HepG2 (cell line): Measurements from ENCODE around the gene DAPK1. TPM values are rescaled to one million over a fixed set of nuclear protein-coding genes. Genes with fewer than 3 reads are reported as not detected.

ENCODE experiments used
- ATRX ChIP-seq: sonication (generic); formaldehyde crosslinking; IDR thresholded peaks from 2 replicates; pipeline ENCODE4 v1.4.0; 2020; ENCODE audit warnings: missing genetic modification reagents, borderline replicate concordance
- CREM ChIP-seq, 2 experiments: sonication (generic) in 1 of 2; formaldehyde crosslinking in 1 of 2; IDR thresholded peaks; 2 replicates each; pipeline versions ENCODE4 v1.4.0 to v1.6.1; 2016 to 2020; ENCODE audit warnings: antibody characterized with exemption in 1 of 2, mild to moderate bottlenecking in 1 of 2, missing genetic modification reagents in 1 of 2
- FIP1L1 ChIP-seq: fragments of 200-400 bp; formaldehyde crosslinking; IDR thresholded peaks from 2 replicates; pipeline ENCODE4 v1.6.1; 2018; ENCODE audit warnings: low read depth, mild to moderate bottlenecking, low read length, moderate library complexity, borderline replicate concordance; ENCODE audit not compliant: insufficient read depth
- GPBP1L1 ChIP-seq: sonication (generic); formaldehyde crosslinking; IDR thresholded peaks from 2 replicates; pipeline ENCODE4 v1.5.0; 2020; ENCODE audit warnings: mild to moderate bottlenecking, missing genetic modification reagents
- GPN1 ChIP-seq: sonication (generic); formaldehyde crosslinking; IDR thresholded peaks from 2 replicates; pipeline ENCODE4 v1.5.1; 2020; ENCODE audit warnings: missing genetic modification reagents, borderline replicate concordance
- HHEX ChIP-seq: IDR thresholded peaks from 2 replicates; pipeline ENCODE4 v1.6.1; 2016; ENCODE audit warnings: control low read depth
- HNF1A ChIP-seq, 2 experiments: sonication (generic) in 1 of 2; formaldehyde crosslinking in 1 of 2; IDR thresholded peaks; 2 replicates each; pipeline versions ENCODE4 v1.4.0 to v1.6.1; 2016 to 2020; ENCODE audit warnings: borderline replicate concordance in 1 of 2, low read depth in 1 of 2, mild to moderate bottlenecking in 1 of 2, missing genetic modification reagents in 1 of 2
- HNF4A ChIP-seq: sonication (generic); formaldehyde crosslinking; IDR thresholded peaks from 2 replicates; pipeline ENCODE4 v1.4.0; 2020; ENCODE audit warnings: missing genetic modification reagents
- IKZF4 ChIP-seq: sonication (generic); formaldehyde crosslinking; IDR thresholded peaks from 2 replicates; pipeline ENCODE4 v1.5.1; 2020; ENCODE audit warnings: borderline replicate concordance, mild to moderate bottlenecking, low read depth, missing genetic modification reagents; ENCODE audit errors: not compliant biosample characterization
- KDM5B ChIP-seq: sonication (generic); formaldehyde crosslinking; IDR thresholded peaks from 2 replicates; pipeline ENCODE4 v1.4.0; 2020; ENCODE audit warnings: missing genetic modification reagents, mild to moderate bottlenecking, borderline replicate concordance
- SOX13 ChIP-seq, 3 experiments: fragments of 450-650 bp in 1 of 3; sonication (generic) in 1 of 3; formaldehyde crosslinking in 1 of 3; IDR thresholded peaks in 2 of 3; conservative IDR thresholded peaks in 1 of 3; 2 replicates each; pipeline versions ENCODE4 v1.5.0 to v1.6.1; 2016 to 2020; ENCODE audit warnings: antibody characterized with exemption in 1 of 3, mild to moderate bottlenecking in 1 of 3, missing compliant biosample characterization in 1 of 3, missing genetic modification reagents in 1 of 3, moderate library complexity in 1 of 3
- THRA ChIP-seq: sonication (generic); formaldehyde crosslinking; IDR thresholded peaks from 2 replicates; pipeline ENCODE4 v1.4.0; 2020; ENCODE audit warnings: missing genetic modification reagents, borderline replicate concordance
- ZBTB38 ChIP-seq: sonication (generic); formaldehyde crosslinking; IDR thresholded peaks from 2 replicates; pipeline ENCODE4 v1.5.1; 2020; ENCODE audit warnings: mild to moderate bottlenecking, missing genetic modification reagents
- ZNF441 ChIP-seq: sonication (generic); formaldehyde crosslinking; IDR thresholded peaks from 2 replicates; pipeline ENCODE4 v1.7.0; 2021; ENCODE audit warnings: missing genetic modification reagents, borderline replicate concordance
- ZNF773 ChIP-seq: sonication (generic); formaldehyde crosslinking; IDR thresholded peaks from 2 replicates; pipeline ENCODE4 v1.4.0; 2020; ENCODE audit warnings: missing genetic modification reagents, borderline replicate concordance
- ZNF883 ChIP-seq: sonication (generic); formaldehyde crosslinking; IDR thresholded peaks from 2 replicates; pipeline ENCODE4 v1.5.1; 2020; ENCODE audit warnings: mild to moderate bottlenecking, missing genetic modification reagents; ENCODE audit errors: not compliant biosample characterization
- ZZZ3 ChIP-seq: sonication (generic); formaldehyde crosslinking; IDR thresholded peaks from 2 replicates; pipeline ENCODE4 v1.4.0; 2020; ENCODE audit warnings: missing genetic modification reagents, mild to moderate bottlenecking, borderline replicate concordance
- polyA plus RNA-seq, 8 experiments: library from polyadenylated mRNA; depleted of rRNA in 3 of 8; stranded (reverse) in 7 of 8; unstranded in 1 of 8; fragments of >200 nt; fragmentation: Illumina TruSeq in 4 of 8; extraction: Trizol in 4 of 8; gene quantifications; 2 replicates each; pipeline versions ENCODE4 v1.2.1 to v1.2.3, GENCODE V29; 2011 to 2016; ENCODE audit warnings: low read depth in 4 of 8, missing spikeins in 1 of 8, mixed read lengths in 1 of 8; ENCODE audit not compliant: insufficient read depth in 1 of 8
- total RNA-seq, 5 experiments: library from RNA; depleted of rRNA; stranded (reverse); fragments of >200 nt; fragmentation: Illumina TruSeq; extraction: Trizol; gene quantifications; 2 replicates each; pipeline ENCODE4 v1.2.3, GENCODE V29; 2016; ENCODE audit warnings: low read depth in 1 of 5
- TF ChIP-seq, protein P1 (sequence below): IDR thresholded peaks from 2 replicates; pipeline ENCODE4 v1.6.1; 2016; ENCODE audit warnings: low read depth, borderline replicate concordance

The DAPK1 gene
- total and polyA plus RNA-seq, 2 of the 13 experiments (the other 11 are each of a cell fraction or from before 2014, with no cell fraction given) = 35.7 to 35.9 TPM

- TF ChIP-seq THRA (CRISPR knock-in tag) = peak; percentile 49; the same call in 1 of the 2 replicates
- TF ChIP-seq HHEX (CRISPR knock-in tag) = peak; percentile 83
- no peak for TF ChIP-seq ZNF883 (CRISPR knock-in tag)
- no peak for TF ChIP-seq GPBP1L1
- TF ChIP-seq SOX13 (IDR thresholded peaks at IDR 0.05) = peak; percentile 65; the same call in 1 of the 2 replicates
- TF ChIP-seq SOX13 (CRISPR knock-in tag; conservative IDR thresholded peaks at IDR 0.05 in 1 of 2, IDR thresholded peaks at IDR 0.05 in 1 of 2) = peak in 1 of 2 experiments; percentile 91; a peak in 2 of 4 replicates
- TF ChIP-seq, protein P1, sequence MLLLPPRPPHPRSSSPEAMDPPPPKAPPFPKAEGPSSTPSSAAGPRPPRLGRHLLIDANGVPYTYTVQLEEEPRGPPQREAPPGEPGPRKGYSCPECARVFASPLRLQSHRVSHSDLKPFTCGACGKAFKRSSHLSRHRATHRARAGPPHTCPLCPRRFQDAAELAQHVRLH (CRISPR knock-in tag) = no peak
- TF ChIP-seq IKZF4 (CRISPR knock-in tag) = no peak
- TF ChIP-seq GPN1 (CRISPR knock-in tag) = no peak
- TF ChIP-seq KDM5B (CRISPR knock-in tag) = no peak
- TF ChIP-seq HNF1A (IDR thresholded peaks at IDR 0.05; ENCODE audit: low read depth) = peak; percentile 98
- peak; percentile 96 for TF ChIP-seq HNF1A (CRISPR knock-in tag; IDR thresholded peaks at IDR 0.05; ENCODE audit: borderline replicate concordance)
- TF ChIP-seq ZNF773 (CRISPR knock-in tag) = no peak
- no peak for TF ChIP-seq FIP1L1
- no peak for TF ChIP-seq ATRX
- TF ChIP-seq ZNF441 (CRISPR knock-in tag) = no peak
- no peak for TF ChIP-seq ZBTB38 (CRISPR knock-in tag)
- TF ChIP-seq CREM (IDR thresholded peaks at IDR 0.05) = peak; percentile 93
- TF ChIP-seq CREM (CRISPR knock-in tag; IDR thresholded peaks at IDR 0.05) = no peak
- TF ChIP-seq HNF4A (CRISPR knock-in tag) = peak; percentile 97
- no peak for TF ChIP-seq ZZZ3 (CRISPR knock-in tag)
Observed at GRCh38 chr9:87570000-87570908, 72.6 kb downstream of the DAPK1 start (continued).
